ENCODE results near the gene OBSL1.

DNA sequence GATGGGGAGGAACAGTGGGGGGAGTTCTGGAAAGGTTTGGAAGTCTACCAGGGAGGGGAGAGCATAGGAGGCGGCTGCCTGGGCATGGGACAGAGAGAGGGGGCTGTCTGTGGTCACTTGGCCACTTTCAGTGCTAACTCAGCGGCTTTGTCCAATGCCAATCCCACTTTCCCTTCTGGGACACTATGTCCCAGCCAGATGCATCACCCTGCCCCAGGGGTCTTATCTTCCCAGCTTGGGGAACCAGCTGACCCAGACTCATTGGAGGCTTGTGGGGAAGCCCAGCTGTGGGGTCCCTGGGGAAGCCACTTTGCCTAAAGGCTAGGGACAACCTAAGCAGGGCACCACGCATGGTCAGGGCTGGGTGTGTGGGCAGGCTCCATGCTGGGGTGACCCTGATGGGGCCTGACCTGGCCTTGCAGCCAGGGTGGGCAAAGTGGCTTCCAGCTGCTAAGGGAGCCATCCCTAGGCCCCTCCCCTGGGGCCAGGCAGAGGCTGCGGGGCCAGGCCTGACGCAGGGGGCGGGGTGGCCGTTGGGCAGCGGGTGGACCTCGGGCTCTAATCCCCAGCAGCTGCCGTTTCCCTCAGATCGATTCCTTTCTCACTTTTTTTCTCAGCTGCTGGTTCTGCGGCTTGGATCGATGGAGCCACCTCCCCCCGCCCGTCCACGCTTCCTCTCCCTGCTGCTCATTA, 58.7 kb downstream of the OBSL1 start:
- TF ChIP-seq, protein P1, sequence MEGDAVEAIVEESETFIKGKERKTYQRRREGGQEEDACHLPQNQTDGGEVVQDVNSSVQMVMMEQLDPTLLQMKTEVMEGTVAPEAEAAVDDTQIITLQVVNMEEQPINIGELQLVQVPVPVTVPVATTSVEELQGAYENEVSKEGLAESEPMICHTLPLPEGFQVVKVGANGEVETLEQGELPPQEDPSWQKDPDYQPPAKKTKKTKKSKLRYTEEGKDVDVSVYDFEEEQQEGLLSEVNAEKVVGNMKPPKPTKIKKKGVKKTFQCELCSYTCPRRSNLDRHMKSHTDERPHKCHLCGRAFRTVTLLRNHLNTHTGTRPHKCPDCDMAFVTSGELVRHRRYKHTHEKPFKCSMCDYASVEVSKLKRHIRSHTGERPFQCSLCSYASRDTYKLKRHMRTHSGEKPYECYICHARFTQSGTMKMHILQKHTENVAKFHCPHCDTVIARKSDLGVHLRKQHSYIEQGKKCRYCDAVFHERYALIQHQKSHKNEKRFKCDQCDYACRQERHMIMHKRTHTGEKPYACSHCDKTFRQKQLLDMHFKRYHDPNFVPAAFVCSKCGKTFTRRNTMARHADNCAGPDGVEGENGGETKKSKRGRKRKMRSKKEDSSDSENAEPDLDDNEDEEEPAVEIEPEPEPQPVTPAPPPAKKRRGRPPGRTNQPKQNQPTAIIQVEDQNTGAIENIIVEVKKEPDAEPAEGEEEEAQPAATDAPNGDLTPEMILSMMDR (IDR thresholded peaks at IDR 0.05; ENCODE audit: low read depth, low read length, poor library complexity, severe bottlenecking) = no peak
- no peak for TF ChIP-seq EZH2phosphoT487 (IDR thresholded peaks at IDR 0.05; ENCODE audit: borderline replicate concordance, low read length)
